ENCODE results near the gene EEIG1.

The EEIG1 gene

GRCh38 chr9:127999461-127999860 is 18.7 kb upstream of the EEIG1 start:
- DNase-seq: no peak

GRCh38 chr9:127993721-127994120 is 12.9 kb upstream of the EEIG1 start:
- DNase-seq: no peak

- DNase-seq: no peak
Measured at GRCh38 chr9:127991757-127992274, 11.0 kb upstream of the EEIG1 start.

DNA sequence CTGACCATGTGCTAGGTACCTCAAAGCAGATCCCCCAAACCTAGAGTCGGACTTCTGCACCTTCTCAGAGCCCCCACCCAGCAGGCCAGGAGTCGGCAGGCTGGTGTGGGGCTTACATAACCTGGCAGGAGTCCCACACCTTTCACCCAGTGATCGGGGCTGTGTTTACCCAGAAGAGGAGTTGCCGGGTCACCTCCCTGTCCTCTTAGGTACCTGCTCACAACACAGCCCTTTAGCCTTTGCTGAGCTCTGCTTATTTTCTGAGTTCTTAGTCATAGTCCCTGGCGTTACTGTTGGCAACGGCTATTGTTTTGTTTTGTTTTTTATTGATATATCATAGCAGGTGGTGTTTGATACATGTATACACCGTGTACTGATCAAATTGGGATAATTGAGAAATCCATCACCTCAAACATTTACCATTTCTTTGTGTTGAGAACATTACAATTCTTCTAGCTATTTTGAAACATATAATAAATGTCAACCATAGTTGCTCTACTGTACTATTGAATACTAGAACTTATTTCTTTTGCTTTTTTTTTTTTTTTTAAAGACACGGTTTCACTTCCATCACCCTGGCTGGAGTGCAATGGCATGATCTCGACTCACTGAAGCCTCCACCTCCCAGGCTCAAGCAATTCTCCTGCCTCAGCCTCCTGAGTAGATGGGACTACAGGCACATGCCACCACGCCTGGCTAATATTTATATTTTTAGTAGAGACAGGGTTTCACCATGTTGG is 10.4 kb upstream of the EEIG1 start:
- DNase-seq: no peak

GRCh38 chr9:127990554-127990953 is 9.8 kb upstream of the EEIG1 start:
- no peak for DNase-seq

DNA sequence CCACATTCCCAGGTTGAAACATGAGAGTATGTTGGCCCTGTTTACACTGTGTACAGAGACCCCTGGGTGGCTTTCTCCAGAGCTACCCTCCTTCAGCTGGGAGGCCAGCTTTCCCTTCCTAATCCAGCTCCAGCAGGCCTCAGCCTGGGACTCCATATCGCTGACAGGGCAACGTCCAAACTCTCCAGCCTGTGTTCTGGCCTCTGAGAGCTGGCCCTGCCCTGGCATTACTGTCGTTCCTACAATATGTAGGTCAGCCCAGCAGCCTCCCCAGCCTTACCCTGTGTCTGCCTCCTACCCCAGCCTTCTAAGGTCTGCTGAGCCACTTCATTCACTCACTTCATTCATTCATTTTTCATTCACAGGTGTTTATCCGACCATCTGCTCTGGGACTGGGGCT is 8.3 kb upstream of the EEIG1 start:
- DNase-seq: no peak

GRCh38 chr9:127987103-127987614 is 6.4 kb upstream of the EEIG1 start:
- DNase-seq: no peak

- DNase-seq: no peak
Measured at GRCh38 chr9:127985011-127985410, 4.2 kb upstream of the EEIG1 start.

DNA sequence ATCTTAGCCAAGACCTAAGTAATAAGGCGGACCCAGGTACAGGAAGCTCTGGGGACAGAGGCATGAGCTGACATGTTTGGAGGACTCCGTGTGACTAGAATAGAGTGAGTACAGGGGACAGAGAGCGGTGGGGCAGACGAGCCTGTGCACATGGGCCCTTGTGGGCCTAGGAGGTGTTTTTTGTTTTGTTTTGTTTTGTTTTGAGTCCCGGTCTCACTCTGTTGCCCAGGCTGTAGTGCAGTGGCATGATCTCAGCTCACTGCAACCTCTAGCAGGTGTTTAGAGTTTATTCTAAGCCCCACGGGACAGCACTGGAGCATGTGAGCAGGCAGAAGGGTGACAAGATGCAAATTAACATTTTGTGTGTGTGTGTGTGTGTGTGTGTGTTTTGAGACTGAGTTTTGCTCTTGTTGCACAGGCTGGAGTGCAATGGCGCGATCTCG is 3.1 kb upstream of the EEIG1 start:
- DNase-seq: no peak

GRCh38 chr9:127982912-127983311 is 2.1 kb upstream of the EEIG1 start:
- DNase-seq: no peak

- DNase-seq: no peak
Measured at GRCh38 chr9:127981559-127982121, 851 bp upstream of the EEIG1 start.

DNA sequence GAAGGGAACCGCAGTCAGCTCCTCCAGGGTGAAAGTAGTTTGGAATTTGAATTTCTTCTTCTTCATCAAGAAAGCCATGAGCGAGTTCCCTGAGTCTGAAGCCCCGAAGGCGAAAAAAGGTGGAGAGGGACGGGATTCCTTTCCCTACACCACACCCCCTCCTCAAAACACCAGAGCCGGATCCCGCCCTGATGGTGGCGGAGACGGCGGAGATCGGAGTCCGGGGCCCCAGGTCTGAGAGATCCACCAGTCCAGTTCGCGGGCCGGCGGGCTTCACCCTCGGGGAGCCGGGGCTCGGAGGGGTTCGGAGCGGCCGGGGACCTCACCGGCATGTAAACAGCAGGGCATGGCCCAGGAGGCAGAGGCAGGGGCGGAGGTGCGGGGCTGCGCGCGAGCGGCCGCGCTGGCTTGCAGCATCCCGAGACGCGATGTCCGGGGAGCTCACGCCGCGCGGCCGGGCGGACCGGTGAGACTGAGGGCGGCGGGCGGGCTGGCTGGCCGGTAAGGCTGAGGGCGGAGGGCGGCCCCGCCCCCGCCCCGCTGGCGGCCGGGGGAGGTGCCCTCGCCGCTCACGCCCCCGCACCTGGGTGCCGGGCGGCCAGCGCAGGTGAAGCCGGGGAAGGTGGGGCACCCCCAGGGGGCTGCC is 606 bp downstream of the EEIG1 start:
- no peak for DNase-seq

- no peak for DNase-seq
Measured at GRCh38 chr9:127979333-127980059, 1.3 kb downstream of the EEIG1 start.

- no peak for DNase-seq
Measured at GRCh38 chr9:127979015-127979332, 1.8 kb downstream of the EEIG1 start.

DNA sequence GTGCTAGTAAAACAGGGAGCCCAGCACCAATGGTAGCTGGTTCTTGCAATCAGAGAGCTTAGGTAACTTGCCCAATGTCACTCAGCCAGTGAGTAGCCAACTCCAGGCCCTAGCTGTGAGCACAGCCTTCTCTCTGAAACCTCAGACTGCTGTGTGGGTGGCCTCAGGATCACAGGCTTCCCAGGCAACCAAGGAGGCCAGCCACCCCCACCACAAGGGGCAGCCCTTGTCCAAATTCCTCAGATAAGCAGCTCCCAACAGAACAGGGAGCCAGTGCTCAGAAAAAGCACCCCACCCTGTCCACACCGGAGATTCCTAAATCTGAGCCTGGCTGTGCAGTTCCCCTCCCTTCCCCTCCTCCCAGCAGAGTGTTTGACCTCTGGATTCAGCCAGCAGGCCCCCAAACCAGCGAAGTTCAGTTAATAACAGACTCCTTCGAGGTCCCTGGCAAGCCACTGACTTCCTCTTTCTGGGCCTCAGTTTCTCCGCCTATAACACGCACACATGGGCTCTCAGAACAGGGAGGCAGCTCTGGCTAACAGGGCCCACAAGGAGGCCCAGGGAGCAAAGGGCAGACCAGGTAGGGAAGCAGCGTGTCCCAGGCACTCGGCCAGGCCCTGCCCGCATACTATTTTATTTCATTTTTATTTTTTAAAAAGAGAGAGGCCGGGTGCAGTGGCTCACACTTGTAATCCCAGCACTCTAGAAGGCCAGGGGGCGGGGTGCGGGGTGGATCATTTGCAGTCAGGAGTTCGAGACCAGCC is 2.7 kb downstream of the EEIG1 start:
- DNase-seq: no peak

- DNase-seq: no peak
Measured at GRCh38 chr9:127977009-127977883, 3.5 kb downstream of the EEIG1 start.

- no peak for DNase-seq
Measured at GRCh38 chr9:127976498-127976897, 4.3 kb downstream of the EEIG1 start.

DNA sequence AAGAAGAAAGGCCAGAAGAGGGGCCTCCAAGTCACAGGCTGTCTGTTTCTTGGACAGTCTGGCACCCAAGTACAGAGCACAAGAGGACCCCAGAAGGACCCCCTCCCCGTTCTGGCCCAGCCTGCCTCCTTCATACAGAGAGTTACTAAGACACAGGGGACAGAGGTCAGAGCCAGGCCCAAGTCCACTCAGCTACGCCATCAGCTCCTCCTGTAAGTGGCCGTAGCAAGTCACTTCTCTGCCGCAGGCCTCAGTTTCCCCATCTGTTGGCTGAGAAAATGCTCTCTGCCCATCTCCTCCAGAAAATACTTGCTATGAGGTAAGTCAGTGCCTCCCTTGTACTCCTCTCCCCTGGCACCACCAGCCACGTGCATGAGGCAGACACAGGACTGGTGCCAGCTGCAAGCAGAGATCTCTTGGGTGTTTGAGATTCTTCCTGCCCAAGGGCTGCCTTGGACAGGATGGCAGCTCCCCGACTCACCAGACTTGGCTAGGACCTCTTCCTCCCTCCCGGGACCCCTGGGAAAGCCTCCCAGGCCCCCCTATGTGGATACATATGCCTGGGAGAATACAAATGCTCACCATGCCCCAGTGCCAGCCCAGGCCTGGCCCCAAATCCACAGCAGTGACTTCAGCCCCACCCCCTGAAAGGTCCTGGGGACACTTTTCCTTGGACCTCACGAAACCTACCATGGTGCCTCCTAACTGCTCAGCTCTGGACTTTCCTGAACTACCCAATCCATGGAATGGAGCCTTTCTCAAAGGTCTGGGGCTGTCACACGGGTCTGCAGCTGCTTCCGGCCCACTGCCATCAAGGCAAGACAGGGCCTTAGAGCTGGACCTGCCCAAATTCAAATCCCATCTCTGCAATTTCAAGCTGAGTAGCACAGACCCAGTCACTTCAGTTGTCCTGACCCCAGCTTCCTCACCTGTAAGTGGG is 5.1 kb downstream of the EEIG1 start:
- no peak for DNase-seq

- DNase-seq: no peak
Measured at GRCh38 chr9:127974769-127975261, 6.0 kb downstream of the EEIG1 start.

Data from stimulated activated CD4-positive, alpha-beta T cell treated with anti-CD3 and anti-CD28 coated beads, Interleukin-2, amount 100 ng/mL, for 48 hours (primary cell).